AG09319 (cell line): ENCODE measurements around the gene CD200.

Source experiments
- DNase-seq: peaks from one replicate; pipeline ENCODE4 v3.0.0-alpha.2; 2010; ENCODE audit warnings: low read depth; ENCODE audit errors: extremely low read depth
- CTCF ChIP-seq: IDR thresholded peaks from 2 replicates; pipeline ENCODE4 v1.5.1; 2011; ENCODE audit warnings: low read depth, mild to moderate bottlenecking, inconsistent platforms, low read length, moderate library complexity

The CD200 gene

DNA sequence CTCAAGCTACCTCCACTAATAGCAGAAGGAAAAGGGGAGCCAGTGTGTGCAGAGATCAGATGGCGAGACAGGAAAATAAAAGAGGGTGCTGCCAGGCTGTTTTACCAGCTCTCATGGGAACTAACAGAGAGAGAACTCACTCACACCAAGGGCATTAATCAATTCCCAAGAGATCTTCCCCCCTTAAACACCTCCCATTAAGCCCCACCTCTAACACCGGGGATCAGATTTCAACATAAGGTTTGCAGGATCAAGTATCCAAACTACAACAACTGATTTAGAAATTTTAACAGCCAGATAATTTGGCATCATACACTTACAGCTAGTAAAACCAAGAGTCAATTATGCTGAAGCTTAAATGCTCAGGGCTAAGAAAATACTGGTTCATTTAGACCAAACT is 18.9 kb downstream of the CD200 start:
- TF ChIP-seq CTCF, result no peak
- no peak for DNase-seq

DNA sequence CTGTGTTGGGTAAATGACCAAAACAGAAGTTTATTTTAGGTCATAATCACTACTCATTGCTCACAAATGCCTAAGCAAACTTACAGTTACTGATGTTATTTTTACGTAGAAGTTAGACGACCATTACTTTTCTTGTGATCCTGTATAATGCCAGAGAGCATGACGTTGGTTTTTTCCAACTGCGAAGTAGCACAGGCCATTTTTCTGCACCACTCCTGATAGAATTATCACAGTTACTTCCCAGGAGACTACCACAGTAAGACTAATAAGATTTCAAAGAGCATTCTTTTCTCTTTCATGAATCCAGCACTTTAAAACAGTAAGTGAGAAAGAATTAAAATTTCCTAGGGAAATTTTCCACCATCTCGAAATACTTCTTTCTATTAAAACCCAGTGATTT is 19.8 kb downstream of the CD200 start:
- TF ChIP-seq CTCF, result no peak
- DNase-seq, result no peak

DNA sequence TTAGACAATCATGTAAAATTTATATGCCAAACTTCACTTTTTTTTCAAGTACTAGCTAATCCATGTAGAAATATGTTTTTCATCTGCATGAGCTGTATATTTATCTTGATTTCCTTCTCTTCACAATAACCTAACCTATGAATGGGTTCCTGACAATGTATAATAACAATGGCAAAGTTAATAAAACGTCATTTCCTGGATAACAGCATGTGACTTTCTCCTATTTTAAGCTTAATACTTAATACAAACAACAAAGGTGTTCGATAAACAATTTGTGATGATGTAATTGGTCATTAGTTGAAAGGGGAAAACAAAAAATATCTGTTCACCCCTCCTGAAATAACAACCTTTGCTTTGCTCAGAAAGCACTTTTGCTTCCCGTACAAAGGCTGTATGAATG is 20.4 kb downstream of the CD200 start:
- TF ChIP-seq CTCF, result no peak
- no peak for DNase-seq

DNA sequence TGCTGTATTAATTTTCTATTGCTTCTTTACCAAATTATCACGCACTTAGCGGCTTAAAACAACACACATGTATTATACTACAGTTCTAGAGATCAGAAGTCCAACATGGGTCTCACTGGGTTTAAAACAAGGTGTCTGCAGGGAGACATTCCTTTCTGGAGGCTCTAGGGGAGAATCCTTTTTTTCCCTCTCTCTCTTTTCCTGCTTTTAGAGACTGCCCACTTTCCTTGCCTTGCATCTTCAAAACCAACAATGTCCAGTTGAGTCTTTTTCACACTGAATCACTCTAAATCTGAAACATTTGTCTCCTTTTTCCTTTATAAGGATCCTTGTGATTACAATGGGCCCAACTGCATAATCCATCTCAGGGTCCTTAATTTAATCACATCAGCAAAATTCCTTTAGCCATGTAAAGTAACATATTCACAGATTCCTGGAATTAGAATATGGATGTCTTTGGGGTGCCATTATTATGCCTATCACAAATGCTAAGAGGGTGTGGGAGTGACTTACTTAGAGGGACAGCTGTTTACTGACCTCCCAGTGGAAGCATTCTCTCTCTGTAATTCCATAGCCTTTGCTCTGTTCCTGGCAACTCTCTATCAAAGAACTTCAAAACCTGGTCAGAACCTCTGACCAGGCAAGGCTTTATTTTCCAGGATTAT is 21.8 kb downstream of the CD200 start:
- no peak for DNase-seq
- no peak for TF ChIP-seq CTCF

- no peak for DNase-seq
Measured at GRCh38 chr3:112355307-112355687, 22.3 kb downstream of the CD200 start.

GRCh38 chr3:112357930-112358780 is 25.2 kb downstream of the CD200 start:
- no peak for TF ChIP-seq CTCF
- no peak for DNase-seq

More at GRCh38 chr3:112355307-112355687, 22.3 kb downstream of the CD200 start:
- TF ChIP-seq CTCF, result no peak

GRCh38 chr3:112360561-112360960 is 27.6 kb downstream of the CD200 start:
- no peak for TF ChIP-seq CTCF
- DNase-seq, result no peak
